ENCODE measurements around the gene GLIPR1. TPM values are rescaled to one million over a fixed set of nuclear protein-coding genes. Genes with fewer than 3 reads are reported as not detected.

Gene GLIPR1
- total RNA-seq (2022) (29.6 and 36.4 TPM in 2 replicates), Bru-seq, nascent RNA (percentile 86 among the genes with signal in this experiment), BruChase-seq, experiment 1, labeled RNA remaining after a 6-hour chase (percentile 69 among the genes with signal in this experiment), BruChase-seq, experiment 2, labeled RNA remaining after a 2-hour chase (percentile 59 among the genes with signal in this experiment)
- long read RNA-seq, full-length matches to known transcripts, result 52 of 62 reads
- long read RNA-seq, partial matches to known transcripts, result 5 of 62 reads
- long read RNA-seq, other reads (novel, unspliced or antisense), result 5 of 62 reads

GRCh38 chr12:75480469-75480949 lies at the start of gene GLIPR1:
GLIPR1 (plus strand) TSS chr12:75480755; CDS start chr12:75480881, 126 bp downstream.
- Mint-ChIP-seq H3K4me3 (ENCODE audit: unreplicated experiment) (peak within 1 kb of the TSS; percentile 66), H3K27ac (ENCODE audit: low read depth, unreplicated experiment) (peak within 1 kb of the TSS; percentile 94), H3K36me3 (ENCODE audit: insufficient read depth, unreplicated experiment) (no peaks in the 10 kb centered on the region), H3K9me3 (ENCODE audit: unreplicated experiment) (no peaks in the 10 kb centered on the region), H3K4me1 (ENCODE audit: insufficient read depth, unreplicated experiment) (peaks cover 41% of the 10 kb centered on the region), H3K27me3 (ENCODE audit: insufficient read depth, unreplicated experiment) (no peaks in the 10 kb centered on the region)
- CTCF ChIA-PET, result interaction anchor here (1.3 to 3.6 kb wide), 2 partner anchors 24 to 89 kb away, joined by 3 to 17 read pairs; partner anchors contain the start of gene GLIPR1L2
- BruUV-seq (replicated peaks), result no TSS peak
- DNase-seq (ENCODE audit: unreplicated experiment), result peak; percentile 95
- TF ChIP-seq CTCF (IDR thresholded peaks at IDR 0.05; ENCODE audit: unreplicated experiment), result no peak
- POLR2A ChIA-PET, result interaction anchor here (0.7 to 8.0 kb wide), 10 partner anchors 9 to 359 kb away, joined by 3 to 69 read pairs (median 3); partner anchors contain the start of genes GLIPR1L1, GLIPR1L2 and KRR1
- intact Hi-C loops (cut with micrococcal nuclease), result loop anchor here (1.0 kb wide), 2 partner anchors 89 to 150 kb away; partner anchors contain the start of genes CAPS2 and GLIPR1L2

DNA sequence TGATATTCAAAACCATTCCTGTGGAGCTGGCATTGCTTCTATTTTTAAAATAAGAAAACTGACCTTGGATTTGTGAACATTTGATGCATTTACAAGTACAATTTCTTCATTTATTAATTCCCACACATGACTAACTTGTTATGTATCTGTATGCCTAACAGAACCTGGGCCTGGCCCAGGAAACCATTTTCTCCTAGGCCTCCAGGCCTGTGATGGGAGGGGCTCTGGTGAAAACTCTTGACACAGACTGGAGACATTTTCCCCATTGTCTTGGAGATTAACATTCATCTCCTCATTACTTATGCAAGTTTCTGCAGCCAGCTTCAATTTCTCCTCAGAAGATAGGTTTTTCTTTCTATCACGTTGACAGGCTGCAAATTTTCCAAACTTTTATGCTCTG lies 47.6 kb upstream of the GLIPR1 start:
- intact Hi-C loops (cut with micrococcal nuclease), result no loop called here
- peak overlapping the region; percentile 42 for H3K27ac Mint-ChIP-seq (ENCODE audit: low read depth, unreplicated experiment)
- CTCF ChIA-PET, result interaction anchor here (0.6 to 1.1 kb wide), 2 partner anchors 33 to 49 kb away, joined by 3 read pairs; no protein-coding TSS in a partner anchor
- DNase-seq (ENCODE audit: unreplicated experiment), result no peak
- peaks cover 6% of the 10 kb centered on the region for H3K36me3 Mint-ChIP-seq (ENCODE audit: insufficient read depth, unreplicated experiment)
- no peaks in the 10 kb centered on the region for H3K4me1 Mint-ChIP-seq (ENCODE audit: insufficient read depth, unreplicated experiment)
- H3K27me3 Mint-ChIP-seq (ENCODE audit: insufficient read depth, unreplicated experiment), result no peaks in the 10 kb centered on the region
- POLR2A ChIA-PET, result no interaction called here
- TF ChIP-seq CTCF (IDR thresholded peaks at IDR 0.05; ENCODE audit: unreplicated experiment), result no peak
- peaks cover 34% of the 10 kb centered on the region for H3K9me3 Mint-ChIP-seq (ENCODE audit: unreplicated experiment)
- no TSS peak for BruUV-seq (replicated peaks)
- no peak overlapping the region for H3K4me3 Mint-ChIP-seq (ENCODE audit: unreplicated experiment)

GRCh38 chr12:75437564-75437963 lies 43.0 kb upstream of the GLIPR1 start:
- ChIA-PET CTCF (interaction anchor here (0.6 to 1.2 kb wide), 3 partner anchors 18 to 238 kb away, joined by 3 read pairs; no protein-coding TSS in a partner anchor), POLR2A (interaction anchor here (0.9 kb wide), 1 partner anchor 33 kb away, joined by 3 read pairs; no protein-coding TSS in a partner anchor)
- TF ChIP-seq CTCF (IDR thresholded peaks at IDR 0.05; ENCODE audit: unreplicated experiment), result peak; percentile 14
- H3K9me3 Mint-ChIP-seq (ENCODE audit: unreplicated experiment), result peaks cover 21% of the 10 kb centered on the region
- H3K27ac Mint-ChIP-seq (ENCODE audit: low read depth, unreplicated experiment), result no peak overlapping the region
- BruUV-seq (replicated peaks), result no TSS peak
- H3K36me3 Mint-ChIP-seq (ENCODE audit: insufficient read depth, unreplicated experiment), result peaks cover 6% of the 10 kb centered on the region
- no peak overlapping the region for H3K4me3 Mint-ChIP-seq (ENCODE audit: unreplicated experiment)
- DNase-seq (ENCODE audit: unreplicated experiment), result peak; percentile 19
- H3K4me1 Mint-ChIP-seq (ENCODE audit: insufficient read depth, unreplicated experiment), result no peaks in the 10 kb centered on the region
- intact Hi-C loops (cut with micrococcal nuclease), result no loop called here
- no peaks in the 10 kb centered on the region for H3K27me3 Mint-ChIP-seq (ENCODE audit: insufficient read depth, unreplicated experiment)

DNA sequence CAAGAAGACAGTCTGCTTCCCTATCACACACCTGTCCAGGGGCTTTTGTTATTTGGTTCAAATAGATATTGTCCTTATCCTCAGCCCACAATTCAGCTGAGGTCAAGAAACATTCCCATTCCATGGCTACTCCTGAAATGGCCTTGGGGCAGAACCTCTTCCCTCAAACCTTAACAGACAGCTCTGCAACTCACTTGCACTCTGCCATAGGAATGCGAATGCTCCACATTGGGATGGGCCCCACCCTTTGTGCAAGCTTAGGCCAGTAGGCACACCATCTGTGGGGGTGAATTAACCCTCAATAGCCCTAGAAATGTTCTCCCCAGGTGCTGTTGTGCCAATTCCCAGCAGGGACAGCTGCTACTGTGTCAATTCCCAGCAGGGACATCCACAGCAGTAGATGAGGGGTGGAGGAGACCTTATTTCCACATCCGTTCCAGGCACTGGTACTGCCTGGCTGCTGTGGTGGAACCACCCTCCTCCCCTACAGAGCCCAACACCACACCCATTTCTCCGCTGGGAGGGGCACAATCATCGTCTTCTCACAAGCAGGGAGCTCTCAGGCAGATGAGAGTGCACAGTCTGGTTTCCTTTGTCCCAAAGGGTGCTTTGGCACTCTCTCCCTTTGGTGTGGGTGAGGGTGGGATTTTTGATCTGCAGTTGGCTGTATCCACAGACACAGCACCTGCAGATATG lies 42.3 kb upstream of the GLIPR1 start:
- no peak for DNase-seq (ENCODE audit: unreplicated experiment)
- TF ChIP-seq CTCF (IDR thresholded peaks at IDR 0.05; ENCODE audit: unreplicated experiment), result no peak
- H3K4me3 Mint-ChIP-seq (ENCODE audit: unreplicated experiment), result no peak overlapping the region
- ChIA-PET CTCF (interaction anchor here (0.6 to 1.2 kb wide), 3 partner anchors 19 to 239 kb away, joined by 3 read pairs; no protein-coding TSS in a partner anchor), POLR2A (no interaction called here)
- no peaks in the 10 kb centered on the region for H3K27me3 Mint-ChIP-seq (ENCODE audit: insufficient read depth, unreplicated experiment)
- H3K36me3 Mint-ChIP-seq (ENCODE audit: insufficient read depth, unreplicated experiment), result peaks cover 6% of the 10 kb centered on the region
- H3K27ac Mint-ChIP-seq (ENCODE audit: low read depth, unreplicated experiment), result no peak overlapping the region
- BruUV-seq (replicated peaks), result no TSS peak
- peaks cover 21% of the 10 kb centered on the region for H3K9me3 Mint-ChIP-seq (ENCODE audit: unreplicated experiment)
- H3K4me1 Mint-ChIP-seq (ENCODE audit: insufficient read depth, unreplicated experiment), result peaks cover under 1% of the 10 kb centered on the region
- intact Hi-C loops (cut with micrococcal nuclease), result no loop called here
